GM12873 (cell line): ENCODE measurements around the gene NECTIN2.

ENCODE experiments used
- TF ChIP-seq, protein P1 (sequence below): IDR thresholded peaks from 2 replicates; pipeline ENCODE4 v1.5.1; 2012; ENCODE audit warnings: low read depth, mild to moderate bottlenecking, moderate library complexity, low read length, control low read depth; ENCODE audit not compliant: insufficient read depth; ENCODE audit errors: missing control alignments

NECTIN2 gene

DNA sequence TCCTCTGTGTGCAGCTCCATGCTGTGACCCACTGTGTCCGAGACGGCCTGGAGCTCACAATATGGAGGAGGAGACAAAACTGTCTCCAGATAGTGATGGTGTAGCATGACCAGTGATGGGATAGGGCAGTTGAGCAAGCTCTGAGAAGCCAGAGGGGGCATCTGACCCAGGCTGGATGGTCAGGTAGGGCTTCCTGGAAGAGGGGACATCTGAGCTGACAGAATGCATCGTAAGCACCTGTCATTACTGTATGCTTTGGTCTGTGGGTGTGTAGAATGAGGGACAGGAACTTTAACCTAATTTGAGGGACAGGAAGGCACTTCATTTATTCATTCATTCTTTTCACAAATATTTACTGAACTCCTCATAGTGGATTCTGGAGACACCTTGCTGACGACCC is 38.5 kb downstream of the NECTIN2 start:
- TF ChIP-seq, protein P1, sequence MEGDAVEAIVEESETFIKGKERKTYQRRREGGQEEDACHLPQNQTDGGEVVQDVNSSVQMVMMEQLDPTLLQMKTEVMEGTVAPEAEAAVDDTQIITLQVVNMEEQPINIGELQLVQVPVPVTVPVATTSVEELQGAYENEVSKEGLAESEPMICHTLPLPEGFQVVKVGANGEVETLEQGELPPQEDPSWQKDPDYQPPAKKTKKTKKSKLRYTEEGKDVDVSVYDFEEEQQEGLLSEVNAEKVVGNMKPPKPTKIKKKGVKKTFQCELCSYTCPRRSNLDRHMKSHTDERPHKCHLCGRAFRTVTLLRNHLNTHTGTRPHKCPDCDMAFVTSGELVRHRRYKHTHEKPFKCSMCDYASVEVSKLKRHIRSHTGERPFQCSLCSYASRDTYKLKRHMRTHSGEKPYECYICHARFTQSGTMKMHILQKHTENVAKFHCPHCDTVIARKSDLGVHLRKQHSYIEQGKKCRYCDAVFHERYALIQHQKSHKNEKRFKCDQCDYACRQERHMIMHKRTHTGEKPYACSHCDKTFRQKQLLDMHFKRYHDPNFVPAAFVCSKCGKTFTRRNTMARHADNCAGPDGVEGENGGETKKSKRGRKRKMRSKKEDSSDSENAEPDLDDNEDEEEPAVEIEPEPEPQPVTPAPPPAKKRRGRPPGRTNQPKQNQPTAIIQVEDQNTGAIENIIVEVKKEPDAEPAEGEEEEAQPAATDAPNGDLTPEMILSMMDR: no peak

DNA sequence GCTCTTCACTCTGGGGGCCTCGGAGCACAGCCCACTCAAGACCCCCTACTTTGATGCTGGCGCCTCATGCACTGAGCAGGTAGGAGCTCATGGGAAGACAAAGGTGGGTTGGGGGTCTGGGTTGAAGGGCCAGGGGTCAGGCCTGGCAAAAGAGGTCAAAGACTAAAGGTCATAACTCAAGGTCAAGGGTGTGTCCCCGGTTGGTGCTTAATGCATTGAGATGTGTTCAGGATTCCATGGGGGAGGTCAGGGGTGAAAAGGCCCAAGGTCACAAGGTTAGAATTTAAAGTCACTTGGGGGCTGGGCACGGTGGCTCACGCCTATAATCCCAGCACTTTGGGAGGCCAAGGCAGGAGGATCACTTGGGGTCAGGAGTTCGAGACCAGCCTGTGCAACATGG is 40.0 kb downstream of the NECTIN2 start:
- TF ChIP-seq, protein P1: no peak

DNA sequence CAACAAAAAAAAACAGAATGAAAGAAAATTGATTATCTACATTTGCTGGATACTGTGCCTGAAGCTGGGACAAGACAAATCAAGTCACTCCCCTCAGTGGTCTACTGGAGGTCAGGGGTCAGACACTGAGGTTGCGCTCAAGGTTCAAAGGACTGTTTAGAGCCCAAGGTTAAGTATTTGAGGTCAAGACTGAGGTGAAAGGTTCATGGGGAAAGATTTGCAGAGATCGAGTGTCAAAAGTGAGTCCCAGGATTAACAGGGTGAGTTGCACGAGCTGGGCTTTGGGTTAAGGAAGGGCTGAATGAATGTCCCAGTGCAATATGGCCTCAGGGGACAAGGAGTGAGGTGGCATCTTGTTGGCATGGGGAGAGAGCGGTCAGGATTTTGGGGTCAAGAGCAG is 41.6 kb downstream of the NECTIN2 start:
- TF ChIP-seq, protein P1: no peak

DNA sequence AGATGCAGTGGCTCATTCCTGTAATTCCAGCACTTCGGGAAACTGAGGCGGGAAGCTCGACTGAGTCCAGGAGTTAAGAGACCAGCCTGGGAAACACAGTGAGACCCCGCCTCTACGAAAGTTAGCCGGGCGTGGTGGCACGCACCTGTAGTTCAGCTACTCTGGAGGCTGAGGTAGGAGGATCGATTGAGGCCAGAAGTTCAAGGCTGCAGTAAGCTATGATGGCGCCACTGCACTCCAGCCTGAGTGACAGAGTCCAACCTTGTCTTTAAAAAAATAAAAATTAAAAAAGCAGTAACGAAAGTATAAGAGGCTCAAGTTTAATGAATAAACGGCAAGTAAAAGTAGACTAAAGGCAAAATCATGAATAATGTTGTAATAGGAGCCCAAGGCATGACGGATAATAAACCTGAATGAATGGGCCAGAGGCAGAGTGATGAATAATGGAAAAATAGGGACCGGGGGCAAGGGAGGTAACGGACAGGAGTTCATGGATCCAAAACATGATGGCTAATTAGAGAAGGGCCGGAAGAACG is 43.8 kb downstream of the NECTIN2 start:
- TF ChIP-seq, protein P1: no peak

DNA sequence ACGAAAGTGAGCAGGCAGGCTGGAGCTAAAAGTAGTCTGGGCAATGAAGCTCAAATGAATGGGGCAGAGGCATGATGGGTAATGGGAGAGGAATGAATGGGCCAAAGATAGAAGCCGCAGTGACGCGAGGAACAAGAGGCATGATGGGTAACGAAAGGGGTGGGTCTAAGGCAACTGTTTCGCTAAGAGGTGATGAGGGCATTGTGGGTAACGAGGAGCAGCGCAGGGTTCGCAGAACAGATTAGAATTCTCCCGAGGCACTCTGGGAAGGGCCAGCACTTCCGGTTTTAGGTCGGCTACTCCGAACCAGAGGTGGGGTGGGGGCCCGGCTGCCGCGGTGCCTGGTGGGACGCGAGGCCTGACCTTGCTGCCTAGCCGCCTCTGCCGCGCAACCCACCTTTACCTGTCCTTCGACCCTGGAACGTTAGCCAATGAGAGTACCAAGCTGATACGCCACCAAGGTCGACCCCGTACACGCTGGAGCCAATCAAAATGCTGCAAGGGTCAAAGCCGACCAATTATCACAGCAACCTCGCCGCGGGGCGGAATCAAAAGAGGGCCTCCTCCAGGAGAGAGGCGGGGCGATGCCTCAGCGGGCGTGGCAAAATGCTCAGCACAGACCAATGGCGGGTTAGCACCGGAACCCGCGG is 44.4 kb downstream of the NECTIN2 start:
- TF ChIP-seq, protein P1: no peak

DNA sequence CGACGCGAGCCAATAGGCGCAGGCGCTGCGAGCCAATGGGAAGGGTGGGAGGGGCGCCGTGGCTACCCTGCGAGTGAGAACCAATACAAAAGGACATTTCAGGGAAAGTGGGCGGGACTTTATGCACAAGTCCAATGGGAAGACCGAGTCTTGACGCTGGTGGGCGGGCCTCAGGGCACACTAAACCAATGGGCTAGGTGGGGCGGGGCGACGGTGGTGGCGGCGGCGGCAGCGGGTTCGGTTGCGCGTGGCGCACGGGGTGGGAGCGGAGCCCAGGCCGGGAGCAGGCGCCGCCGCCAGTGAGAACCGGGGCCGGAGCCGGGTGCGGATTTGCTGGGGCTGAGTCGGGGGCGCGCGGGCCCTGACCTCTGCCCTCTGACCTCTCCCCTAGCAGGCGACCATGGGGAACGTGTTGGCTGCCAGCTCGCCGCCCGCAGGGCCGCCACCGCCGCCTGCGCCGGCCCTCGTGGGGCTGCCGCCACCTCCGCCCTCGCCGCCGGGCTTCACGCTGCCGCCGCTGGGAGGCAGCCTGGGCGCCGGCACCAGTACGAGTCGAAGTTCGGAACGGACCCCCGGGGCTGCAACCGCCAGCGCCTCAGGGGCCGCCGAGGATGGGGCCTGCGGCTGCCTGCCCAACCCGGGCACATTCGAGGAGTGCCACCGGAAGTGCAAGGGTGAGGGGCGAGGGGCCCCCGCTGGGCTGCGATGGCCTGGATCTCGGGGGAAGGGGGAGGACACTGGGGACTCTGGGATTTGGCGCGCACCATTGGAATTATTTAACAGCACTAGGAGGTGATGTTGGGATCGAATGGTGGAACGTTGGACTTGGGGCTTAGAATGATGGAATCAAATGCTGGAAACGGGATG is 45.2 kb downstream of the NECTIN2 start, which contains the start of gene TOMM40:
Gene TOMM40 (plus strand): TSS at position 239 of the 867 bp plus-strand sequence. CDS start 162 bp downstream, at position 401.
- TF ChIP-seq, protein P1: peak; percentile 18

DNA sequence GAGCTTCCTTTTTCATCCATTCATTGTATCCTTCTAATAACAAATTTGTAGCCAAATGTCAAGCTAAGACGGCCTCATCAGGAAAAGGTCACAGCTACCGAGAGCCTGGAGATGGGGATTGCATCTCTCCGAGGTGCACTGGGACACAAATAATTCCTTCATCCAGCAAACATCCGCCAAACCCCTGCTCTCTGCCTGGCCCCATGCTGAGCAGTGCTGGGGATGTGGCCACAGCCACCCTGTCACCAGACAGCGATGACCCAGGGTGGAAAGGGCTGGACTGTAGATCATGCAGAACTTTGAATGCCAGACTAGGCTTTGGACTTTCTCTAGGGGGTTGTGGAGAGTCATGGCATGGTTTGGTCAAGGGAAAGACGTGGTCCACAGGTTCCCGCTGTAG is 46.8 kb downstream of the NECTIN2 start:
- TF ChIP-seq, protein P1: no peak
